Psoas muscle (tissue), 8 donors: ENCODE results near the gene PDX1. TPM values are rescaled to one million over a fixed set of nuclear protein-coding genes. Genes with fewer than 3 reads are reported as not detected.

Source experiments
- ATAC-seq, 4 donors: fragments of 200-7000 bp; cut with Tn5 transposase; one replicate each; pipeline ENCODE4 v1.9.1; 2020; ENCODE audit warnings: moderate library complexity in 3 of 4, mild to moderate bottlenecking in 2 of 4
- DNase-seq, 2 donors: peaks; one replicate each; pipeline ENCODE4 v3.0.0-alpha.2; 2020
- H3K27ac ChIP-seq: fragments of 200-600 bp; one replicate; pipeline ENCODE4 v1.8.0; 2022
- H3K27me3 ChIP-seq, 3 donors: fragments of 200-600 bp in 1 of 3; one replicate each; pipeline versions ENCODE4 v1.6.1 to v1.8.0; 2013 to 2022; ENCODE audit warnings: low read length in 2 of 3, mild to moderate bottlenecking in 2 of 3, moderate library complexity in 1 of 3; ENCODE audit not compliant: insufficient read depth in 3 of 3
- H3K36me3 ChIP-seq, 2 donors: fragments of 200-600 bp in 1 of 2; one replicate each; pipeline versions ENCODE4 v1.6.1 to v1.8.0; 2013 to 2022; ENCODE audit warnings: low read depth in 1 of 2, mild to moderate bottlenecking in 1 of 2, moderate library complexity in 1 of 2; ENCODE audit not compliant: insufficient read depth in 1 of 2
- H3K4me1 ChIP-seq: fragments of 200-600 bp; one replicate; pipeline ENCODE4 v1.8.0; 2022
- H3K4me3 ChIP-seq: fragments of 200-600 bp; one replicate; pipeline ENCODE4 v1.8.0; 2022; ENCODE audit warnings: mild to moderate bottlenecking
- H3K9me3 ChIP-seq: fragments of 200-600 bp; one replicate; pipeline ENCODE4 v1.8.0; 2022
- WGBS, 3 donors: extraction: QIAGEN DNeasy Blood & Tissue Kit; methylation state at CpG; one replicate each; pipeline versions ENCODE4 v1.1.6 to v1.1.7; 2013; 5-methylcytosine and 5-hydroxymethylcytosine counted together
- intact Hi-C, 2 donors: fragments of 100-400 bp; cut with DNase I; formaldehyde crosslinking; loops; one replicate each; pipeline versions ENCODE4 v1.11.0 to v1.14.2; 2022
- polyA plus RNA-seq, 3 donors: library from polyadenylated mRNA; stranded (reverse); fragments of 200-250 nt; gene quantifications; one replicate each; pipeline ENCODE4 v1.2.3, GENCODE V29; 2013
- total RNA-seq, 4 donors: library from RNA; stranded (reverse); fragmentation: NEBNext Ultra II Directional in 2 of 4; extraction: Animal tissue kit (Norgen Biotek cat#: 25700) in 2 of 4; gene quantifications; one replicate each; pipeline versions ENCODE4 v1.2.1 to v1.2.4, GENCODE V29; 2021 to 2023
- TF ChIP-seq, protein P1 (sequence below): fragments of 200-600 bp; IDR thresholded peaks from one replicate; pipeline ENCODE4 v1.8.0; 2022; ENCODE audit warnings: antibody characterized with exemption
- donor health status: healthy with polysubstance abuse.
- donor health status: DM: no; HTN: no; CAD: no; lungs with moderate emphysema.
- donor health status: Bipolar disorder and iron deficiency.
- donor health status: healthy.
- donor health status: DM: yes; HTN: yes; CAD: no.
- donor health status: DM: no; HTN: no; CAD: no.
- donor health status: DM: no; HTN: no; CAD: no.
- donor health status: DM: yes; HTN: yes; CAD: no.

The PDX1 gene
- total and polyA plus RNA-seq, 7 donors: not detected

DNA sequence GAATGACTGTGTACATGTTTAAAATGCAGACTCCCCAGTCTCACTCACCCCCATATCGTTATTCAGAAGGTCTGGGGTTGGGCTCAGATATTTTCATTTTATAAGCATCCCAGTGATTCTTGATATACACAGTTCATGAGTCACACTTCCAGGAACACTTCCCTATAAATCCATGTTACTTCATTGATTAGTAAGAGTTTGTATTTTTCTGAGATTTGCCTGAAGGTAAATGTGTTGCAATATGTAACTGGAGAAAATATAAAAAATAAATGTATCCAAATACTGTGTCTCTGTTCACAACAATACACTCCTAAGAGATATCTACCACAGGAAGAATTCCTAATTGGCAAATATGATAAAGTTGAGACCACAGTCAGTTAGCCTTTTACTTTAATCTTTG is 6.6 kb upstream of the PDX1 start:
- intact Hi-C loops: no loop called here
- Histone ChIP-seq H3K9me3 (no peaks in the 10 kb centered on the region), H3K4me3 (no peak overlapping the region), H3K36me3 (no peaks in the 10 kb centered on the region), H3K27me3 (peaks cover 8 to 67% (median 17%) of the 10 kb centered on the region in 3 donors), H3K4me1 (peaks cover 5% of the 10 kb centered on the region), H3K27ac (no peak overlapping the region)
- ATAC-seq (no peak), DNase-seq (no peak)
- TF ChIP-seq, protein P1, sequence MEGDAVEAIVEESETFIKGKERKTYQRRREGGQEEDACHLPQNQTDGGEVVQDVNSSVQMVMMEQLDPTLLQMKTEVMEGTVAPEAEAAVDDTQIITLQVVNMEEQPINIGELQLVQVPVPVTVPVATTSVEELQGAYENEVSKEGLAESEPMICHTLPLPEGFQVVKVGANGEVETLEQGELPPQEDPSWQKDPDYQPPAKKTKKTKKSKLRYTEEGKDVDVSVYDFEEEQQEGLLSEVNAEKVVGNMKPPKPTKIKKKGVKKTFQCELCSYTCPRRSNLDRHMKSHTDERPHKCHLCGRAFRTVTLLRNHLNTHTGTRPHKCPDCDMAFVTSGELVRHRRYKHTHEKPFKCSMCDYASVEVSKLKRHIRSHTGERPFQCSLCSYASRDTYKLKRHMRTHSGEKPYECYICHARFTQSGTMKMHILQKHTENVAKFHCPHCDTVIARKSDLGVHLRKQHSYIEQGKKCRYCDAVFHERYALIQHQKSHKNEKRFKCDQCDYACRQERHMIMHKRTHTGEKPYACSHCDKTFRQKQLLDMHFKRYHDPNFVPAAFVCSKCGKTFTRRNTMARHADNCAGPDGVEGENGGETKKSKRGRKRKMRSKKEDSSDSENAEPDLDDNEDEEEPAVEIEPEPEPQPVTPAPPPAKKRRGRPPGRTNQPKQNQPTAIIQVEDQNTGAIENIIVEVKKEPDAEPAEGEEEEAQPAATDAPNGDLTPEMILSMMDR: no peak
- 72 to 80% (median 76%) methylated on average over 1 of the region's 1 CpG for WGBS, 3 donors

DNA sequence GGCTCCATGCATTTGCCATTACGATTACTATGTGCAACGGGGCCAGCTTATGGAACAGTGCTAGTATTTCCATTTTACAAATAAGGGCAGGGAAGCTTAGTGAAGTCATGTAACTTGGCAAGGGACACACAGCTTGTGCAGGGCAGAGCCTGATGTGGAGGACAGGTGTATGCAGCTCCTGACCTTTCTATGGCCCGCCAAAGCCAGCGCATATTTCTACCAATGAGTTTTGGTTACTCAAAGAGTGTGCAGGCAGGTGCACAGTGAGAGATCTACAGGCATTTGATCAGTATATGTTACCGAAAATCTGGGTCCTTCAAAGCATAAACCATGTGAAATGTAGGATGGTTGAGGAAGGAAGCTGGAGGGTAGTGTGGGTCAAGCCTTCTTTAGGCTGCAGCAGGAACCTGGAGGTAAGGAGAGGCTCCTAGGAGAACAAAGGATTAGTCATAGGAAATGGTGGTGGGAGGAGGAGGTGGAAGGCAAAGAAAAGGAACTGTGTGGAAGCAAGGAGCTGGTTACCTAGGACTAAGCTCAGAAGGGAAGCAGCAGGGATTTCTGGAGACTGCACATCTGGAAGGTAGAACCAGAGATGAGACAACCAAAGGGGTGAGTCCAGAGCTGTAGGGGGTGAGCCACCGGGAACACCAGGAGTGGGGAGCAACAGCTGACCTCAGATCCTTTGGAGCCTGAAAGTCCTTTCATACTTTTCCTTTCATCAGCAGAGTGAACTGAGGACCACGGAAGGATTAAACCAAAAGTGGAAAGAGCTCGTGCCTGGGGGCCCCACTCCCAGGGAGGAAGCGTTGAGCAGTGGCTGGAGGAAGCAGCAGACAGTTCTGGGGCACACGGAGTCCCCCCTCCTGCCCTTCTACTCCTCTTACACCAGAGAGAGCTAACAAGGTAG is 4.2 kb upstream of the PDX1 start:
- Histone ChIP-seq H3K9me3 (no peaks in the 10 kb centered on the region), H3K27me3 (peaks cover under 1 to 75% (median 32%) of the 10 kb centered on the region in 3 donors), H3K4me3 (no peak overlapping the region), H3K36me3 (no peaks in the 10 kb centered on the region), H3K4me1 (peaks cover 11% of the 10 kb centered on the region), H3K27ac (no peak overlapping the region)
- intact Hi-C loops: no loop called here
- TF ChIP-seq, protein P1: no peak
- no peak for ATAC-seq
- no peak for DNase-seq
- 36 to 46% (median 46%) methylated on average over 10 of the region's 10 CpGs for WGBS, 3 donors

DNA sequence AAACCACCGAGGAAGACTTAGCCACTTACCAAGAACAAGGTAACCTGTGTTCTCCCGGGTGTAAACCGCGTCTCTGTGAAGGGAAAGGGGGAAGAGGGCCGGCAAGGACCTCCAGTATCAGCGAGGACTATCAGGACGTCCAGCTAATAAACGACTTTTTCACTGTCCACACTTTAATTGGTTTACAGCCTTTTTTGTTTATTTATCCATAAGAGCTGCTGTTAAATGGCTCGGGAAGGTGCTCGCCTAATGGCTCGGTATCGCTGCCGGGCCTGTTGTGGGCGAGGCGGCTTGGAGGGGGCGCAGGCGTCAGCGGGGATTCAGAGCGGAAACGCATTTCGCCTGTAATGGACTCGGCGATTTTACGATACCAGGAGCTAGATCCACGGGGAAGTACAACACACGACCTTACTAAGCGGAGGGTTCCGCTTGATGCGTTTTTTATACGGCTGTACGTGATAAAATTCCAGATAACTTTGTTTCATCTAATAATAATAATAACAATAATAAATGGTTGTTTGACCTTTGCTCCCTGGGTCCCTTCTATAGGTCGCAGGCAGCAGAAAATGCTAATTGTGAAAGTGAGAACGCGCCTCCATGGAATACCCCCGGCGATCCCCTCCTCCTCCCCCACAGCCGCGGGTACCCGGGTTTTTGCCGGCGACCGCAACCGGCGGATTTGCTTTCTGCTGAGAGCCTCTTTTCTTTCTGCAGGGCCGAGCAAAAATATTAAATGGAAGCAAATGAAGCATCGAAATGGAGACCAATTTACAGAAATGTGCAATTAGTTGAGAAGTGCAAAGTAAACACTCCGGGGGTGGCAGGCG is 2.5 kb upstream of the PDX1 start:
- no peak for ATAC-seq
- peaks cover 23% of the 10 kb centered on the region for H3K4me1 ChIP-seq
- H3K36me3 ChIP-seq: no peaks in the 10 kb centered on the region
- peaks cover 0 to 93% (median 48%) of the 10 kb centered on the region in 3 donors for H3K27me3 ChIP-seq
- 2 to 6% (median 6%) methylated on average over 48 of the region's 48 CpGs for WGBS, 3 donors
- TF ChIP-seq, protein P1: no peak
- intact Hi-C loops: no loop called here
- H3K9me3 ChIP-seq: no peaks in the 10 kb centered on the region
- H3K27ac ChIP-seq: no peak overlapping the region
- no peak overlapping the region for H3K4me3 ChIP-seq
- DNase-seq: no peak

DNA sequence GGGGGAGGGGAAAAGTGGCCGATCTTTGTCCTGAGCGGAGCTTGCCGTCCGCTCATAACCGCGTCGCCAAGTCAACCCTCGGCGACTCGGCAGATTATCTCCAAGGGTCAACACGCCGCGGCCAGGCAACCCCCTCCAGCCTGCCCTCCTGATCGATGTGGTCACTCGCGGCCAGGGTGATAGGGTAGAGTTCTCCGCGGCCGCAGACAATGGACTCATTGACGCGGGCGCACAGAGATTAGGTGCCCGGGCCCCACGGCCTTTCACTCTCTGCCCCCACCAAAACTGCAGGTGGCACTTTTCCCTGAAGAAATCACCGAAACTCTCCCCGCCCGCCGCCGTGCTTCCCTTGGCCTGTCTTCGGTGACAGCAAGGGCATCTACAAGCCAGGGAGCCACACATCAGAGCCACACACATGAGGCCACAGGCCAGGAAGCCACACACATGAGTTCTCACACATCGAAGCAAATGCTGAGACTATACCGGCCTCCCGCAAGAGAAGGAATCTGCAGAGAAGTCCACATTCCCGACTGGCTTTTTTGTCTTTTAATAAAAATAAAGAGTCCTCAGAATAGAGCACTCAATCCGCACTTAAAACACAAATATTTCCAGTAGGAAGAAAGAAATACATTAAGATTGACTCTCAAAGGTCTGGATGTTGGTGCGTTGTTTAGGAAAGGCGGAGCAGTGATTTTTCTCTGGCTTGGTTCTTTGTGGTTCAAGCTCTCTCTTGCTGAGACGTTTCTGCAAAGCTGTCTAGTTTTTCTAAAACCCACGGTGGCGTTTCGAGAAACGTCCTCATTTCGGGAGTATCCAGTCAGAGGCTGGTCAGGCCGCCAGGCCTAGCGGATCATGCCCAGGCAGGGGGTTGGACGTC is 1.5 kb upstream of the PDX1 start:
- TF ChIP-seq, protein P1: no peak
- H3K4me3 ChIP-seq: no peak overlapping the region
- 13 to 14% (median 14%) methylated on average over 42 to 46 of the region's 46 CpGs for WGBS, 3 donors
- peaks cover 0 to 100% (median 56%) of the 10 kb centered on the region in 3 donors for H3K27me3 ChIP-seq
- no peak overlapping the region for H3K27ac ChIP-seq
- intact Hi-C loops: no loop called here
- no peak for DNase-seq
- no peaks in the 10 kb centered on the region for H3K9me3 ChIP-seq
- ATAC-seq: no peak
- peaks cover 23% of the 10 kb centered on the region for H3K4me1 ChIP-seq
- no peaks in the 10 kb centered on the region for H3K36me3 ChIP-seq
